Suppressor macrophage treated with lipopolysaccharide for 1 hour (primary cell): ENCODE results near the gene IQCH.

Experiments used
- DNase-seq, 3 donors: peaks; one replicate each; pipeline ENCODE4 v3.0.0-alpha.2; 2020 to 2022

The IQCH gene

DNA sequence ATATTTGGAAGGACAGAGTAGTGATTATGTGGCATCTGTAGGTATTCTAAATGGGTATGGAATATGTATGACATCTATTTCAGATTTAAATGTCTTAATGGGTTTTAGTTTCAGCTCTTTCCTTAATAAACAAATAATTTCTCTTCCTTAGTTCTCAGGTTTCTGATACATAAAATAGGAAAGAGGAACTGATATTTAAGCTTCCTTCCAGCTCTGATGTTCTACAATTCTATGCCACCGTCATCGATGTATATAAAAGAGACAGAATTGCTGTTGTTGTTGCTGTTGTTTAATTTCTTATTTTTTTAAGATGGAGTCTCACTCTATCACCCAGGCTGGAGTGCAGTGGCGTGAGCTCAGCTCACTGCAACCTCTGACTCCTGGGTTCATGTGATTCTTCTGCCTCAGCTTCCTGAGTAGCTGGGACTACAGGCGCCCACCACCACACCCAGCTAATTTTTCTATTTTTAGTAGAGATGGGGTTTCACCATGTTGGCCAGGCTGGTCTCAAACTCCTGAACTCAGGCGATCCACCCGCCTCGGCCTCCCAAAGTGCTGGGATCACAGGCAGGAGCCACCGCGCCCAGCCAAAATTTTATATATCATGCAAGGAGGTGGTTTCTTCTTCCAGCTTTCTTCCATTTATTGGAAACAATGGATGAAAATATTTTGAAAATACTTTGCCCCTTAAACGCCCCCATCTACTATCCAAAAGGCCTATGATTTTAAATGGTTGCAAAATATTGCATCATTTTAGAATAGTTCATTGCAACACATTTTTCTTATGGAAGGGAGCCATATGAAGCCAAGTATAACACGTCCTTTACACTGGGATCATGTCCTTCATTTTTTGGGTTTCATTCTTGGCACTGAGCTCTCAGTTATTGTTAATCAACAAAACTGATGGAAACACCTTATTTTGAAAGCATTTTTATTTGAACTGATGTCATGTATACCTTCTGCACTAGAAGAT, 252.5 kb downstream of the IQCH start:
- peak in 2 of 3 donors; percentile 27 to 32 for DNase-seq

DNA sequence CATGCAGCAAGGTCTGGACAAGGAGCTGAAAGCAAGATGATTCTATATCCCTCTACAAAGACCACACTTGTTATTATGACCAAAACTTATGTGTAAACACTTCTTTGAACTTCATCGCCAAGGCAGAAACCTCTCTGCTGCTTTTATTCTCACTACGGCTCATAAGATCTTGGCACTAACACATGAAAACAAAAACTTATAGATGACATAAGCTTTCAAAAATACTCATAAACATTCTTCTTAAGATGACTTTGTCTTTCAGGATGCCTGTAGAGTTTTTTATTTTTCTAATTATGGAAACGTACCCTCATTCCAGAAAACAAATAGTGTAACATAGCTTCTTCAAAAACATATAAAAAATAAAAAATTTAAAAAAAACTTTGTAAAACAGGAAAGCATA, 253.8 kb downstream of the IQCH start:
- DNase-seq = no peak

DNA sequence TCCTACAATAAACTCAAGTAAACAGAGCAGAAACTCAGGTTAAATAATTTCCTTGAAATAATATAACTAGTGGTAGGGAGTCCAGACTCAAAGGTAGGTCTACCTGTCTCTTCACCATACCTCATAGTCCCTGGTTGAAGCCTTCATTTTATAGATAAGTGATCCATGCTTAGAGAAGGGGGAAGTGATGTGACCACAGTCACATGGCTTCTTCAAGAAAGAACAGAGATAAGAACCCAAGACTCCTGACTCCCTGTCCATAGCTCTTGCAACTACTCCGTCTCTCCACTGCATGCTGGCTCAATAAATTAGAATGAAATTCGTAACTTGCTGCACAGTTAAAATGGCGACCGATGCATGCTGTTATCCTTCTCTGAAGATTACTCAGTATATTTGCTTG, 255.3 kb downstream of the IQCH start:
- no peak for DNase-seq

DNA sequence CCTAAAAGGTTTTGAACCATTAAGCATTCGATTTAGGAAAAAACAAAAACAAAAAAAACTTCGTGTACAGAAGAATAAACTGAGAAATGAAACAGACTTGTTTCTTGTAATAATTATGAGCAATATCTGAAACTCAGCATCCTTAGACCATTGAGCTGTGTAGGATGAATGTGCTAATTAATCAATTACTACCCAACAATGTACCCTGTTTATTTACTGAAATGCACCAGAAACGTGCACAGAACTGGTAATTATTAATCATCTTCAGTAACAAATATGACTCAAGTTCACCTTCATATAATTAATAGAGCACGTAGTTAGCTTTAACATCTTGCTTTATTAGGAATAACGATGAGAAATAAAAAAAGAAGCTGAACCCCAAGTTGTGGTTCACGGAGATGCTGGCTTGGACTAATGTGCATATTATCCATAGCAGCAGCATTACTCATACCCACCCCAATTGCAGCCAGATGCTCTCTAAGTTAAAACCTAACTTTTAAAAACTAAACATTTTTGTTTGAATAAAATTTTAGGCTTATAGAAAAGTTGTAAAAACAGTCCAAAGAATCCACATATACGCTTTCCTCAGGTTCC, 256.1 kb downstream of the IQCH start:
- DNase-seq = no peak

DNA sequence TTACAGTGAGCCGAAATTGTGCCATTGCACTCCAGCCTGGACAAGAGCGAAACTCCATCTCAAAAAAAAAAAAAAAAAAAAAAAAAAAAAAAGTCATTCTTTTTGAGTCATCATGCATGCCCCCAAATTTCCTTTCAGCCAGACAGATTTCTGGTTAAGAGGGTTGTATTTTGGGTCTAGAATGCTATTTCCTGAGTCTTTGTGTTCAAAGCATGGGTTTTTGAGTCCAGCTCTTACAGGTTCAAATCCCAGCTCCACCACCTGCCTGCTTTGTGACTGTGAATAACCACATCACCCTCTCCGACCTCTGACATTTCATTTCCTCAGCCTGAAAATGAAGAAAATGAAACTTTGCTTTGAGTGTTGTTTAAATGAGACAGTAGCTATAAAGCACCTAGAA, 257.0 kb downstream of the IQCH start:
- no peak for DNase-seq

DNA sequence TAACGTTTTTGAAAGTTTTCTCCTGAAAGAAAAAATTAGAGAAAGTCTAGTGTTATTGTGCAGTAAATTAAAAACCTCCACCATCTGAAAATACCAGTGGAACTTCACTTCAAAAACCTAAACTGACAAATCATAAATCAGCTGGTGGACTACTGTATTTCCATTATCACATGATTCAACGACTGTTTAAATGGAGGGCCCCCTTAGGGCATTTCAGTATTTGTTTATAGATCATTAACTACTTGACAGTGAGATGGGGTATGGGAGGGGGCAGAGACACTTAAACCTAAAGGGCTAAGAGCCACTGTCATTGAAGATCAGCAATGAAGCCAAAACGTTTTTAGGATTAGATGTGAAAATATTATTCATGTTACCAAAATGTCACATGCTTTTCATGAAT, 257.6 kb downstream of the IQCH start:
- DNase-seq = no peak

DNA sequence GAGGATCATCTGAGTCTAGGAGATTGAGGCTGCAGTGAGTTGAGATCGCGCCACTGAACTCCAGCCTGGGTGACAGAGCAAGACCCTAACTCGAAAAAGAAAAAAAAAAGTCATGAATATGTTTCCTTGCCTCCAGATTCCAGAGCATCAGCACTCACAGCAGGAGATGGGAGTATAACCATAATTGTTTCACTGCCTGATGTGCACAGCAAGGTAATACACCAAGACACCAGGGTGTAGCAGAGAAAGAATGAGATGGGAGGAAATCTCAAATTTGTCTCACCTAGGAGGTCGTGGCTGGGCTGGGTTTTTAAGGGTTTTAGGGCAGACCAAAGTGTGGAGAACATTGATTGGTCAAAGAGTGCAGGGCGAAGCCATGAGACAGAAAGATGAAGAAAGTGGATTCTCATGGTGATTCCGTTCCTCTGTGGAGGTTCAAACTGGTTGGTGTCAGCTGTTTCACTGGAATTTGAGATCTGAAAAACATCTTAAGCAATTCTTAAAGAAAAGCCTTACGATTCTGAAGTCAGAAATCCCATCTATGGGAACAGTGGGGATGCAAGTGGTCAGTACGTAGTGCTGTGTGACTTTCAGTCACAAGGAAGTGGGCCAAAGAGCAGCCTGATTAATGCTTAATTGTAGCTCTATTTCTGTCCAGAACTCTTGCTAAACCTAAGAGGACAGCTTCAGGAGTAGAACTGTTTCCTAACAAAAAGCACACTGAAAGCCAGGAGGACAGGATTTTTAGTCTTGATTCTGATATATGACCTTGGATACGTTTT, 258.5 kb downstream of the IQCH start:
- no peak for DNase-seq

DNA sequence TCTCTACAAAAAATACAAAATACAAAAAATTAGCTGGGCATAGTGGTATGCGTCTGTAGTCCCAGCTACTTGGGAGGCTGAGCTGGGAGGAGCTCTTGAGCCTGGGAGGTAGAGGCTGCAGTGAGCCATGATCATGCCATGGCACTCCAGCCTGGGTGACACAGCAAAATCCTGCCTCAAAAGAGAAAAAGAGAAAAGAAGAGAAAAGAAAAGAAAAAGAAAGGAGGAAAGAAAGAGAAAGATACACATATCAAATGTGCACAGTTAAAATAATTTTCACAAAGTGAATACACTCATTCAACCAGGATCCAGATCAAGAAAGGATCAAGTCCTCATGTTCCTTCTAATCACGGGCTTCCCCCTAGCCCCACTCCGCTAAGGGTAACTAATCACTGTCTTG, 260.5 kb downstream of the IQCH start:
- DNase-seq = no peak

DNA sequence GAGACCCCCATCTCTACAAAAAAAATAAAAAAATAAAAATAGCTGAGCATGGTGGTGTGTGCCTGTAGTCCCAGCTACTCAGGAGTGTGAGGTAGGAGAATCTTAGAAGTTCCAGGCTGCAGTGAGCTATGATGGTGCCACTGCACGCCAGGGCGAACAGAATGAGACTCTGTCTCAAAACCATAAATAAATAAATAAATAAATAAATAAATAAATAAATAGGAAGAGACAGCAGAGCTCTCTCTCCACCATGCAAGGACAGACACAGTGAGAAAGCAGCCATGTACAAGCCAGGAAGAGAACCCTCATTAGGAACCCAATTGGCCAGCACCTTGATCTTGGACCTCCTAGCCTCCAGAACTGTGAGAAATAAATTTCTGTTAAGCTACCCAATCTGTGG, 261.0 kb downstream of the IQCH start:
- no peak for DNase-seq

DNA sequence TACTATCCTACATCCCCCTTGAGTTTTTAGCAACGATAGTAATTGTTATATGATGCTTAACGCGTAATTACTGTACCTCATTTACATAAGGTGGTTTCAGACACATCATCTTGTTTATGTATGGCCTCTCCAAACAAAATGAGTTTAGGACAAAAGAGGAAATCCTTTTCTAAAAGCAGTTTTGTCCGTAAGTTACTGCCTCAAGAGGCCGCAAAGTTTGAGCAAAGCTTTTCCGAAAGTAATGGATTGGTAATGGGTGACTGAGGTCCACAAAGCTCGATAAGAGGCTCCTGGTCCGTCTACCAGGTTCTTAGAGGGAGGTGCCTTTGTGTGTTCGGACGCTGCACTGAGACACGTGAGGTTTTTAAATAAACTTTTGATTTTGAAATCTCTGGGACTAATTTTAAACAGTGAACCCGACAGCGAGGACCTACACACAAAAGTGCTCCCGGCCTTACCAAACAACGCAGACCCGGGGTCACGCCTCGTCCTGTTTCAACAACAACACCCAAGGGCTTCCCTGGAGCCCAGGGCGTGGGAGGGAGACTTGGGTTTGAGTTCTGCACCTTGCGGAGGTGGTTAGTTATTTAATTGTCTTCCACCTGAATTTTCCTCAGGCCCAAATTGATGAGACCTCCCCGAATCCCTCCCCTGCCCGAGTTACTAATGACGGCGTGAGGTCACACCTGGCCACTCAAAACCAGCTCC, 265.9 kb downstream of the IQCH start:
- DNase-seq = peak; percentile 48 to 75 (median 64)

DNA sequence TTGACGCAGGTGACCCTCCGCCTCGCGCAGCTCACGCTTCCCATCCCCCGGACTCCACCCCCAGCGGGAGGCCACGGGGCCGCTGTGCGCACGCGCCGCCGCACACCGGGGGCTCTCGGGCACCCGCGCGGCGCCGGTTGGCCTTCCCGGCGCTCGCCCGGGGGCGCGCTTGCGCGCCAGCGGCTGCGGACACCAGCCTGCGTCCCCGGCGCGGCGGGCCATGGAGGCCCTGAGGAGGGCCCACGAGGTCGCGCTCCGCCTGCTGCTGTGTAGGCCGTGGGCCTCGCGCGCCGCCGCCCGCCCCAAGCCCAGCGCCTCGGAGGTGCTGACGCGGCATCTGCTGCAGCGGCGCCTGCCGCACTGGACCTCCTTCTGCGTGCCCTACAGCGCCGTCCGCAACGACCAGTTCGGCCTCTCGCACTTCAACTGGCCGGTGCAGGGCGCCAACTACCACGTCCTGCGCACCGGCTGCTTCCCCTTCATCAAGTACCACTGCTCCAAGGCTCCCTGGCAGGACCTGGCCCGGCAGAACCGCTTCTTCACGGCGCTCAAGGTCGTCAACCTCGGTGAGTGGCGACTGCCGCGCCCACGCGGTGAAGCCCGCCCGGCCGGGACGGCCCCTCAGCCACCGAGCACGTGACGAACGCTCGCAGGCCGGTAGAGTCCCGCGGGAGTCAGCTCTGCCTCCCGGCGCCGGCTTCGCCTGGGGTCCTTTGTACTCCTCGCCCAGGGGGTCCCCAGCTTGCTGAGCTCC, 266.6 kb downstream of the IQCH start, which contains the start of gene C15orf61:
Gene C15orf61, plus strand, starts transcription at position 103 of the 754 bp plus-strand sequence. Its CDS starts 118 bp downstream, at position 221.
- peak; percentile 82 to 93 (median 90) for DNase-seq

DNA sequence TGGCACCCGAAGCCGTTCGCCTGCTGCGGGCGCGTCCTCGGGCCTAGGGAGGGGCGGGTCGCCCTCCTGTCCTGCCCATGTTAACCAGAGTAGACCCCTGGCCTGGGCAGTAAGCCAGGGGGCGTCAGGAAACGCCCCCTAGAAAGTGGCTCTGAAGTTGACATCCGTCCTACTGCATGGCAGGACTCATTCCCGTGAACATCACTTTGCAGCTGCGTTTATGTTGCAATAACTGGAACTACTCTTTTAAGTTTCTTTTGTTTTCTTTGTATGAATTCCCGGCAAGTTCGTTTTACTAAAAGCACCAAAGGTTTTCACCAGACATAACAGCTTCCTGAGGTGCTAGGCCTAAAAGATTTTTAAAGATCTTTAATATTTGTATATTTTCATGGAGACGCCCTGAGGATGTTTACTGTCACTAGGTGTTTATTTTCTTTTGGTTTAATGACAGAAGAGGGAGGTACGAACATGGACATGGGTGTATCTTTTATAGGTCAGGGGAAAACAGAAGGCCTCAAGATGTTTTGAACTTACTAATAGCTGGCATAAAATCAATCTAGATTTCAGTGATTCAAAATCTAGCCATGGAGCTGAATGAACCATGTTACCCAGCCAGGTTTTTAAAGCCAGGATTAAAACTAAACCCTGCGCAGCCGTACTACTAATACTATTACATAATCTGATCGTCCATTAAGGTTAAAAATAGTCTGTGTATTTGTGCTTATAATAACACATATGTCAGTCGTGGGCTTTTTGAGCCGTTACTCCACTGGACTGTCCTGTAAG, 267.4 kb downstream of the IQCH start:
- peak; percentile 20 to 46 (median 31) for DNase-seq

DNA sequence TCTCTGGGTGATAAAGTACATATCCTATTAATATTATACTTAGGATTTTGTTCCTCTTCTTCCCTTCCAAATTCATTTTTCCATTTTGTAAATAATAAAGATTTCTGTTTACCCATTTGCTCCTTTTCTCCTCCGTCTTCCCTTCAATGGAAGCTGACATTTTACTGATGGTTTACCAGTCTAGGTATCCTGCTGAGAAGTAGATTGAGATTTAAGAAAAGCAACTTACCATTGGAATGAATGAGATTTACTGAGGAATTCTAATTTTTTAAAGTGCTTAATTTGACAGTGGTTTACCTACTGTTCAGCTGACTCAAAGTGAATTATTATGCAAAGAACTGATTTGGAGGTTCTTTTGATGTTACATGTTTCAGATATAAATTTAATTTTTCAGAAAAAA, 268.7 kb downstream of the IQCH start:
- no peak for DNase-seq

DNA sequence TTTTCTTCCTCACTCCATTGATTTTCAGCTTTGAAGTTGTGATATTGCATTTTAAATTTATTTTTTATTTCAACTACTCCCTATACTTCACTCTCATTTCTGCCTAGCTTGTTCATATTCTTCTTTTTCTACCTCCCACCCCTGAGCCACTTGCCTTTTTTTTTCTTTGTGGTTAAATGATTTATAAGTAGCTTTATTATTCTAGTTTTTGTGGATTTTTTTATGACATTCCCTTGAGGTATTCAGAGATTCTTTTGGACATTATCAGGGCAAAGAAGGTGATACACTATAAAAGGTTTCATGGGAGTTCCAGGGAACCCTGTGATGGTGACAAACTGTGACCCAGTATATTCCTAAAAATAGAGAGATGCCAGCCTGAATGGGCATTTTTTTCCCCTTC, 269.6 kb downstream of the IQCH start:
- no peak for DNase-seq

DNA sequence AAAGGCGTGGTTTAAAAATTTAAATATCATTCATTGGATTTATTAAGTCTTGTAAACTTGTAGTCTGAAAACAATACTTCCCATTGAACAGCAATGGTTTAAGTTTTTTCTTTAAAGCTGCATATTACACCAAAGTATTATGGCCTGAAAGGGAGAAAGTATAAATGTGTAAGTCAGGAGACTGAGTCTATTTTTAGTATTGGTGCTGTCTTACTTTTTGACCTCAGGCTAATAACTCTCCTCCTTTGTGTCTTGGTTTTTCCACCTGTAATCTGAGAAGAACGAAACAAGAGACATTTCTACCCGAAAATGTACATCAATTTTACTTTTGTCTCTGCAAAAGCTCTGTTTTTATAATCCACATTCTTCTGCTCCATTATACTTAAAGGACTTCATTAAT, 273.9 kb downstream of the IQCH start:
- DNase-seq = no peak

DNA sequence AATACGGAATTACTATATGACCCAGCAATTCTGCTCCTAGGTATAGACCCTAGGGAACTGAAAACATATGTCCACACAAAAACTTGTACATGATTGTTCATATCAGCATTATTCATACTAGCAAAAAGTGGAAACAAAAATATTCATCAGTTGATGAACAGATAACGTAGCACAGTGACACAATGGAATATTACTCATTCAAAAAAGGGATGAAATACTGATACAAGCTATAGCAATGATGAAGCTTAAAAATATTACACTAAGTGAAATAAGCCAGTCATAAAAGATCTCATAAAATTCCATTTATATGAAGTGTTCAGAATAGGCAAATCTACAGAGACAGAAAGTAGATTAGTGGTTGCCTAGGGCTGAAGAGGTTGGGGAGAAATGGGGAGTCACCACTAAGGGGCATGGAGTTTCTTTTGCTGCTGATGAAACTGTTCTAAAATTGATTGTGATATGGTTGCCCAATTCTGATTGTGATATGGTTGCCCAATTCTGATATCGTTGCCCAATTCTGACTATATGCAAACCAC, 276.9 kb downstream of the IQCH start:
- DNase-seq = peak in 2 of 3 donors; percentile 27 to 45

DNA sequence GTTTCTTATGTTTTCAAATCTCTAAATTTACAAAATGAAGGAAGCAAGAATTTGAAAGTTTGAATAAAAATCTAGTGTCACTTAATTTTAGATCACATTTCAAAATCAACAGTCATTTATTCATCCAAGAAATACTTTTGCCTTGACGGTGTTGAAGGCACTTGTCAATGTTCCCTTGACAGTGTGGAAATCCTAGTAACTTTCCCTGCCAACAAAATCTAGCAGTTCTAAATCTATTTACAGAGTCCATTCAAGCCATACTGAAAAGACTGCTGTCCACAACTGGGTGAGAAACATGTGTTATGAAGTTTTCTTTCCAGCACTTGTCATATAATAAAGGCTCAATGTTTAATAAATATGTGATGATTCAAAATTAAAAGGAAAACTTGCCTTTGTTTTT, 279.3 kb downstream of the IQCH start:
- DNase-seq = no peak

DNA sequence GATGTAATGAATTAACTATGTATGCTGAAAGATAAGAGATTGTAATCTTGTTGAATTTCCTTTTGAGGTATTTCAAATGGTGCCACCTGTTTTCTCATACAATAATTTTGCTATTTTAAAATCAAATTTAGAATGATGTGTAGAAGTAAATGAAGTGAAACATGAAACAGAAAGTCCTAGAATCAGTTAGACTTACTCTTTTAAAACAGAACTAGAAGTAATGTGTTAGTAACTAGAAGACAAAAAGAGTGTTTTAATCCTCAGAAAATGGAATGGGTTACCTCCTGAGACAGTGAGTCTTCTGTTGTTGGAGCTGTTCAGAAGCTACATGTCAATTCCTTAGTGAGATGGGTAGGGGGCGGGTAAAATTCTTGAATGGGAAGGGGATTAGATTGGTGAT, 279.8 kb downstream of the IQCH start:
- no peak for DNase-seq

DNA sequence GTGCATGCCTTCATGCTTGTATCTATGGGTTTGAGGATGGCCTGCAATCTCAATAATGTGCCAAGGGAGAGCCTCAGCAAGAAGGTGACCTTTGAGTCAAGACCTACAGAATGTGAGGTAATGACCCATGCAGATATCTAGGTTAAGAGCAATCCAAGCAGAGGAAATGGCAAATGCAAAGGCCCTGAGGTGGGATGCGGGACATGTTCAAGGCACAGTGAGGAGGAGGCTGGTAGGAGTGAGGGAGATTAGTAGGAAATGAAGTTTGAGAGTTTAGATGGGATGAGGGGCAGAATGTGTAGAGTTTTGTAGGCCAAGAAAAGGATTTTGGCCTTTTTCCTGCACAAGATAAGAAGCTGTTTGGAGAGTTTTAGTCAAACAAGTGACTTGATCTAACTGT, 283.2 kb downstream of the IQCH start:
- DNase-seq = no peak

DNA sequence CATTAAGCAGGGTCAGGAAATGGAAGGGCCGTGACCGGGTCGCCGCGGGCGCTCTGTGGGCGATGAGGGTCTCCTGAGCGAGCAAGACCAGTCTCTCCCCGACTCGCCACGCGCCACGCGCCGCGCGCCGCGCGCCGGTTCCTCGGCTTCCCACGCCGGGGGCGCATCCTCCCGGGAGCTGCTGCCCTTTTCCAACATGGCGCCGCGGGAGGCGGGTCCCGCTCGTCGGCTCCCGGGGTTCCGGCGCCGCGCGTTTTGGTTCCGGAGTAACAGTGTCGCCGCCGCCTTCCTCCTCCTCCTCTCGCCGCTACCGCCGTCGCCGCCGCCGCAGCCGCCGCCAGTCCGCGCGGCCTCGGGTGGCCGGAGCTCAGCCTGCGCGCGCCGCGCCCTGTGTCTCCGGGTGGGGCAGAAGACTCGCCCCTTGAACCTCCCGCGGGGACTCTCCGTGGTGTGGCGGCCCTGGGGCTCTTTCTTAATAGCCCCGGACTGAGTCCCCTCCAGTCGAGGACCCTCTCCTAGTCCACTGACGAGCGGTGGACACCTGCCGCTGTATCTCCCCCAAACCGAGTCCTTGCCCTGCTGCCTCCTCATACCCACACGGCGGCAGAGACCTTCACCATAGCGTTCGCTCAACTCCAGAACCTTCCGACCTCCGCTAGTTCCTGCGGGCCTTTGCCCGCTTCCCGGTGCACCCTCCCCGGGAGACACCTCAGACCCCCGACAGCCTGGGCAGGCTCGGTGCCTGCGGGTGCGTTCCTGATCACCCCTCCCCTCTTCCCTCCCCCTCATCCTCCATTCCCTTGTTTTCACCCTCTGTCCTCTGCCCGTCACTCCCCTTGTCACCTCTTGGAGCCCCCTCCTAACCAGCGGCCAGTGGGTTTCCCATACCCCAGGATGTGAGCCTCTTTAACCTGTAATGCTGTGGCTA, 288.1 kb downstream of the IQCH start, which contains the start of gene MAP2K5:
Gene MAP2K5, plus strand, starts transcription at position 284 of the 928 bp plus-strand sequence. Its CDS starts 633 bp downstream, at position 917.
- DNase-seq = peak; percentile 84 to 95 (median 91)
